GM13976 (cell line): ENCODE results near the gene ZNF445.

Source experiments
- DNase-seq: peaks from one replicate; pipeline ENCODE4 v3.0.0; 2012; ENCODE audit warnings: low spot score
- CTCF ChIP-seq: IDR thresholded peaks from 2 replicates; pipeline ENCODE4 v1.5.1; 2012; ENCODE audit warnings: borderline replicate concordance, mild to moderate bottlenecking; ENCODE audit not compliant: insufficient read depth; ENCODE audit errors: extremely low read depth, missing control alignments, control extremely low read depth
- in situ Hi-C: fragments of 300-500 bp; cut with MboI; formaldehyde crosslinking; loops from one replicate; pipeline ENCODE4 v1.12.0; 2022; ENCODE audit warnings: low sequenced_read_pairs, mixed read lengths, inconsistent platforms; ENCODE audit not compliant: unreplicated experiment

ZNF445 gene

DNA sequence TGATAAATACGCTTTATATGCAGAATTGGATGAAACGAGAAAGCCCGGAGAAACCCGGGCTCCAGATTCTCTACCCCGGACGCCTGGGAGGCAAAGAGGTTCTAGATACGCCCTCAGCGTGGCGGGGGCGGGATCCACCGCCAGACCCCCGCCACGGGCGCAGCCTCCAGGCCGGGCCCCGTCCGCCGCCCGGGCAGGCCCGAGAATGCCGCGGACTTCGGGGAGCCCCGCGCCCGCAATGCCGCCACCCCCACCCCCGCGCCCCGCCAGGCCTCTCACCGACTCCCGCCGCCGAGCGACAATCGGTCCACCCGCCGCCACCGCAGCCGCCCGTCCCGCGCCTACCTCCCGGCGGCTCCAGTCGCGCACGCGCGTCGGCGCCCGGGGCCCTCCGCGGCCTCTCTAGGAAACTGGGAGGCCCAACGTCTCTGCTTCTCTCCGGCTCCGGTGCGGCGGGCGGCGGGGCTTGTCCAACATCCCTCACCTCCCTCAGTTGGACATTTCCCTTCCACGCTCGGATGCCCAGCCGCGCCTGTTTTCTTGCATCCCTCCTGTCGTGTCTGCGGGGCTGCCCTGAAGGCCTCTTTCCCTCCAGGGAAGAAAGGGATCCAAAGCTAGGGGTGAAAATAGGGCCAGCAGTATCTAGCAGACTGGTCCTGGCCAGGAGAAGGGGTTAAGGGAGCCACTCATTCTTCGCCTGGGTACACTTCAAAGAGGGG is at the start of gene ZNF445:
Gene ZNF445, minus strand, starts transcription at position 359 of the 719 bp plus-strand sequence. CDS start 22,121 bp downstream, outside the sequence.
- TF ChIP-seq CTCF, result no peak
- peak; percentile 89 for DNase-seq
- in situ Hi-C loops, result no loop called here

GRCh38 chr3:44525060-44525459 is 47.6 kb upstream of the ZNF445 start:
- DNase-seq, result no peak
- TF ChIP-seq CTCF, result no peak
- in situ Hi-C loops, result no loop called here

- no peak for DNase-seq
- TF ChIP-seq CTCF, result no peak
- in situ Hi-C loops, result no loop called here
These were observed 45.0 kb upstream of the ZNF445 start for GRCh38 chr3:44522494-44522933.

GRCh38 chr3:44521721-44522120 is 44.3 kb upstream of the ZNF445 start:
- in situ Hi-C loops, result no loop called here
- no peak for TF ChIP-seq CTCF
- DNase-seq, result no peak

GRCh38 chr3:44518782-44519156 is 41.3 kb upstream of the ZNF445 start:
- in situ Hi-C loops, result no loop called here
- DNase-seq, result no peak
- TF ChIP-seq CTCF, result no peak

DNA sequence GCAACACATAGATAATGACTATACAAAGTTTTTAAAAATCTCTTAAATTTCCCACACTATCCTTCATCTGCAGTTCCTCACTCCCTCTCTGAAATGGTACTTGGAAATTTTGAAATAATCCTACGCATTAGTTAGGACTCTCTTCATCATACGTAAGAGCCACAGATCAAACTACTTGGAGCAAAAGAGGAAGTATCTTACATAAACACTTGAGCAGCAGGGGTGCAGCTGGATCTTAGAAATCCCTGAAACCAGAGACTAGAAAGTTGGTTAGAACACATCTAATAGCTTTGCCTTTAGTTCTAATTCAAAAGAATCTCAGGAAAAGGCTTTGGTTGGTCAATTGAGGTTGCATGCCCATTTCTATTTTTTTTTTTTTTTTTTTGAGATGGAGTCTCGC is 38.8 kb upstream of the ZNF445 start:
- in situ Hi-C loops, result no loop called here
- DNase-seq, result no peak
- no peak for TF ChIP-seq CTCF
